GM21825 (cell line): Measurements from ENCODE around the gene SRSF3.
A peak's percentile ranks its signal among the peaks of the same experiment; 100 is the strongest.
"Not testable (repeated sequence)": the region's sequence is repeated elsewhere in the genome, so short reads cannot be mapped to it uniquely, and the experiment has no call there.

ENCODE experiments used
- ATAC-seq: cut with Tn5 transposase; IDR thresholded peaks from one replicate; pipeline ENCODE4 v1.9.1; 2021; ENCODE audit warnings: mild to moderate bottlenecking, moderate library complexity; ENCODE audit not compliant: unreplicated experiment

Gene SRSF3

GRCh38 chr6:36574679-36575078 lies 19.5 kb upstream of the SRSF3 start:
- no peak for ATAC-seq

GRCh38 chr6:36576578-36576977 lies 17.6 kb upstream of the SRSF3 start:
- no peak for ATAC-seq

GRCh38 chr6:36577301-36577700 lies 16.9 kb upstream of the SRSF3 start:
- no peak for ATAC-seq

DNA sequence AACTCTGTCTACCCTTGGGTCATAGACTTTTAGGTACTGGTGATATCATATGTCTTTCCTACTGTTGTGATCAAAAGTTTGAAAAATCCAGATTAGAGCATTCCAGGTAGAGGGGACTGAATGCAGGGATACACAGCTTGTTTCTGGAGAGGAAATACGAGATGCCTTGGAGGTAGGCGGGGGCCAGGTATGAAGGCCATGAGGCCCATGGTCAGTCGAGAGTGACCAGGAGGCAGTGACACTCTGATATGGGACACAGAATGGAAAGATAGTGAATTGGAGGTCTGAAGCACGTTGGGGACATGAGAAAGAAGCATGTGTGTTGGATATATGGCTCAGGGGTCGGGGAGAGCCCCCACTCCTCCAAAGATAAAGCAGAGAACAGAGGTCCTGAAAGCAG lies 16.1 kb upstream of the SRSF3 start:
- ATAC-seq = no peak

DNA sequence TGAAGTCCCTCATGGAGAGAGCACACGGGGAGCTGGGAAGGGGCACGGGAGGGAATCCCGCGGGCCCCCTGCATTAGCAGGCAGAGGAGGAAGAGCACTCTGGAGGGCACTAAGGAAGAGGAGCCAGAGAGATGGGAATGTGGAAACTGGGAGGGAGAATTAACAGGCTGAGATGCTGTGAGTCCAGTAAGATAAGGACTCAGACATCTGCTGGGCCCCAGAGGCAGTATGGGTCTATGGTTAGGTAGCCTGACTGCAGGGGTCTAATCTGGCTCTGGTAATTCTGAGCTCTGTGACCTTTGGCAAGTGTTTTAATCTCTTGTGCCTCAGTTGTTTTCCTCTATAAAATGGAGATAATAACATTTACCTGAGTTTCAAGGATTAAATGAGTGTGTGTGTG lies 15.7 kb upstream of the SRSF3 start:
- ATAC-seq = no peak

GRCh38 chr6:36580184-36580526 lies 14.0 kb upstream of the SRSF3 start:
- ATAC-seq = no peak

- no peak for ATAC-seq
These were observed 12.4 kb upstream of the SRSF3 start for GRCh38 chr6:36581716-36582115.

DNA sequence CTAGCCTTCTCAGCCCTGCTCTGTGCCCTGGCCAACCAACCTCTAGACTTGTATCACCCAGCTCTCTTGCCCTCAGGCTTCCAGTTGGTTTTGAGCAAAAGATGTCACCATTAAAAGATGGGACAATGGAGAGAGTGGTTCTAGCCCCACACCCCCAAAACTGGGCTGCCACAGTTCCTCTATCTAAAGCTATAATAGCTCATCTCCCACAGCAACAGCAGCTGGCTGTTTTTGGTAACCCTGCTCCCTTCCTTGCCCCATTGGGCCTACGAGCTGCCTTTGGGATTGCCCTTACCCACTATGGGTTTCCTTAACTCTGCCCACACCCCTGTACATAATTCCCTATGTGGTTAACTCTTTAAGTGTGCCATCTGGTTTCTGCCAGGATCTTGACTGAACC lies 7.6 kb upstream of the SRSF3 start:
- no peak for ATAC-seq

GRCh38 chr6:36589025-36589400 lies 5.1 kb upstream of the SRSF3 start:
- not testable (repeated sequence) for ATAC-seq

DNA sequence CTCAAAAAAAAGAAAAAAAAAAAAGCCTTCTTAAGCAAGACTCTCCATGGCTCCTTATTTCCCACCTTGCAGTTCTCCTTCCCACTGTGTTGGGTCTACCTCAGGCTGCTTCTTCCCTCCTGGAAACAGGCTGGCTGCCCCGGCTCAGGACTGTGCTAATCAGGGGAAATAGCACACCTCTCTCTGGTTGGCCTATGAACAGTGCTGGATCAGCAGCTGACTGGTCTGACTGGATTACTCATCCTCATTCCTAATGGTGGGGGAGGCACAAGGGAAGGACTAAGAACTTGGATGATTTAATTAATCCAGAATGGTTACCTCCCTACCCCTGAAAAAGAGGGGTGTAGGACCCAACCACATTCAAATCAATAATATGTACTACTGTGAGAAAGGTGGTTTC lies 3.9 kb upstream of the SRSF3 start:
- ATAC-seq = no peak

- ATAC-seq = peak; percentile 40
These were observed 1.9 kb upstream of the SRSF3 start for GRCh38 chr6:36592221-36592655.

DNA sequence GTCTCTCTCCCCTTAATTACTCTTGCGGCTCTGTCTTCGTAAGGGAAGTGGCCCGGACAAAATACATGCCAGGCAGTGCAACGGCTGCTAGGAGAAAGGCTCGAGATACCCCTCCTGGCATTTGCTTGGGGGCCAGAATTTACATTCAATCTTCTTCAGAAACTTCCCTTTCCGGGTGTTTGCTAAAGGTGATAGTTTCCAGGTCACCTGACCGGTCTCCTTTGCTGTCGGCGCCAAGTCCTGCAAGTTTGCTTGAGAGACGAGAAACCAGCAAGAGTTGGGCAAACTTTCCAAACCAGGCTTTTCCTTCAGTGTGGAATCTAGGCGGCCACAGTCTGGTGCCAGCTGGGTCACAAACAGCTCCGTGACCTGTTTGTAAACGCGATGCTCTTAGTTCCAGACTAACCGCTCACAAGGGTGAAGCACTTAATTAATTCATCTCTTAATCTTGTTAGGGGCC lies 563 bp upstream of the SRSF3 start:
- peak; percentile 14 for ATAC-seq

GRCh38 chr6:36594816-36595643 lies 868 bp downstream of the SRSF3 start:
- ATAC-seq = no peak

GRCh38 chr6:36596356-36596755 lies 2.2 kb downstream of the SRSF3 start:
- ATAC-seq = no peak

DNA sequence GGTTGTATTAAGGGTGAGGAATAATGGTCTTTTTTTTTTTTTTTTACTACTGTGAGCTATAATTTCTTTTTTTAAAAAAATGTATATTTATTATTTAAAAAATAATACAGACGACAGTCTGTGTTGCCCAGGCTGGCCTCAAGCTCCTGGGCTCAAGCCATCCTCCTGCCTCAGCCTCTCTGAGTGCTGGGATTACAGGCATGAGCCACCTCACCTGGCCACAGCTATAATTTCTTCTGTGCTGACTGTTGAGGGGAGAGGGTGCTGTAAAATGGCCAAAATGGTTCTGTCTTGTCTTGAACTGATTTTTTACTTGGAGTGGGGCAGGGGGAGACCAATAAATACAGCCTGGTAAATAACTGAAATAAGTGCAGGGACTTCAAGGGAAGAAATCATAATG lies 3.6 kb downstream of the SRSF3 start:
- ATAC-seq = no peak

DNA sequence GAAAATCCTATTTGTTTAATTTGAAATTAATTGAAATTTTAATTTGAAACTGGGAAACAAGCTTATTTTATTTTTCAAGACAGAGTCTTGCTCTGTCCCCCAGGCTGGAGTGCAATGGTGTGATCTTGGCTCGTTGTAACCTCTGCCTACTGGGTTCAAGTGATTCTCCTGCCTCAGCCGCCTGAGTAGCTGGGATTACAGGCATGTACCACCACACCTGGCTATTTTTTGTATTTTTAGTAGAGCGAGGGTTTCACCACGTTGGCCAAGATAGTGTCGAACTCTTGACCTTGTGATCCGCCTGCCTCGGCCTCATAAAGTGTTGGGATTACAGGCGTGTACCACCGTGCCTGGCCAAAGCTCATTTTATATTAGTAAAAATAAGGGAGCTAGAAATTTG lies 4.2 kb downstream of the SRSF3 start:
- no peak for ATAC-seq

- ATAC-seq = no peak
These were observed 4.7 kb downstream of the SRSF3 start for GRCh38 chr6:36598739-36599318.

GRCh38 chr6:36599791-36600209 lies 5.6 kb downstream of the SRSF3 start:
- no peak for ATAC-seq

GRCh38 chr6:36600564-36601146 lies 6.5 kb downstream of the SRSF3 start:
- ATAC-seq = no peak

- not testable (repeated sequence) for ATAC-seq
These were observed 7.7 kb downstream of the SRSF3 start for GRCh38 chr6:36601818-36602217.

DNA sequence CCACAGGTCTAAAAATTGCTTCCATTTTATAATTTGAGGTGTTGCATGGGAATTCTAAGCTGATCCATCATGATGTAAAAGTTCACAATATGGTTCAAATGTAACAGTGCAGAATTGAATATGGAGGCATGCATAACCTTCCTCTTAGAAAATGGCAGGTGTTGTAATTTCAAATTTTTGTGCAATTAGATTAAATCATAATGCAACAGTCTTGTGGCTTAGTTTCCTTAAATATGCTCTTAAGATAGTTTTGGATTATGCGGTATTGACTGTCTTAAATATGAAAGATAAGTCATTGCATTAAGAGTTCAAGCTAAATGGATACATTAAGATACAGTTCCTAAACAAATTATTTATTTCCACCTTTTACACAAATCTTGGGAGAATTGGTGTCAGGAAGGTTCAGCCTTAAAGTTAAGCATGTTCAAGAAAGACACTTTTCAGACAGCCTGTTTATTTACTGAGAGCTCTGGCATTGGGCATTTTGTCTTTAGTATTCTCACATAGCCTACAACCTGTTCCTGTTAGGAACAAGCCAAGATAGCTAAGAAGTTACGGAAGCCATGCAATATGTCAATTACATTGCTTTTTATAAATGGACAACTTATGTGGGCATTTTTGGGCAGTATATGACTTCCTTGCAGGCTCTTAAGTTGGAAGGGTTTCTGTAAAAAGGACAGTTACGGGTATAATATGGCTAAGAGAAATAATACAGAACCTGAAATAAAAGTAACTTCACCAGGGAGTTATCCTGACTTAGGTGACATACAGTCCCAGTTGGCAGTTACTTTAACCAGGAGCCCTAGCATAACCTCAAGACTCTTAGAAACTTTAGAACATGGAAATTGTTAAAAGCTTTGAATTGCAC lies 9.3 kb downstream of the SRSF3 start:
- no peak for ATAC-seq
